Right kidney (tissue), 9 donors: Measurements from ENCODE around the gene VEGFD.

Source experiments
- DNase-seq: peaks from one replicate; pipeline ENCODE4 v3.0.0-alpha.2; 2016
- long read RNA-seq, 8 donors: transcript quantifications; one replicate each; lab custom pipeline, GENCODE V29; 2026

Gene VEGFD
- long read RNA-seq, donor 1, result 0 reads
- long read RNA-seq, donor 2, result 0 reads
- long read RNA-seq, donor 3, result 0 reads
- long read RNA-seq, donor 4, result 0 reads
- long read RNA-seq, donor 5, result 0 reads
- long read RNA-seq, donor 6, result 0 reads
- long read RNA-seq, donor 7, result 0 reads
- long read RNA-seq, donor 8, result 0 reads

DNA sequence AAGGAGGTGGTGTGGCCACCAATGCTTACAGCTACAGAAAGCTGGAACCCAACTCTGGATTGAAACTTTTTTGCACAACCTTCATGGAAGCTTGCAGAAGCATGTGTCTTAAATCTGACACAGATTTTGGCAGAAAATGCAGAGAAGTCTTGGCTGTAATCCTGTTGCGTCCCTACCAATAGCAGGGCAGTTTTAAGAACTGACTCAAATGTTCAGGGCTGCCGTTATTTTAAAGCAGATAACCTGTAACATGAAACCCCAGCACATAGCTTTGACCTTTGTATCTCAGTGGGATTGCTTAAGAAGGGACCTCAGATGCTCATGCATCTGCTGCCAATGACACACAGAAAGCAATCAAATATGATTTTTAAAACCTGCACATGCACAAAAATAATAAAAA is at the start of gene VEGFD:
Gene VEGFD (minus strand): TSS at position 110 of the 400 bp plus-strand sequence. CDS start 467 bp downstream, outside the sequence.
- DNase-seq, result no peak

DNA sequence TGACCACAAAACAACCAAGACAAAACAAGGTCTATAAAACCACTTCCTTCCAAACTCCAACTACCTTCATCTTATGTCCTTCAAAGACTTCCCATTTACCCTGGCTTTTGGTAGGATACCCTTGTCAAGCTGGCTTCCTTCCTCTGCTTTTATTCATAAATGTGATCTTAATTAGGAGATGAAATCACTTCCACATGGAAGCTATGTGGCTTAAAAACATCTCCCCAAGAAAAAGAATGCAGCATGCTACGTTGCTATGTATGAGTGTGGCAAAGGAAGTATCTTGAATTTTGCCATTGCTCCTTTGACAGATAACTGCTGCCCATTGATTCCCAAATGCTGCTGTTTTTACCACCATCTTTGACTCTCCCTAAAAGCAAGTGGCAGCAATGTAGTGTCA is 46.4 kb upstream of the VEGFD start:
- no peak for DNase-seq

- no peak for DNase-seq
These were observed 45.9 kb upstream of the VEGFD start for GRCh38 chrX:15430076-15430475.

DNA sequence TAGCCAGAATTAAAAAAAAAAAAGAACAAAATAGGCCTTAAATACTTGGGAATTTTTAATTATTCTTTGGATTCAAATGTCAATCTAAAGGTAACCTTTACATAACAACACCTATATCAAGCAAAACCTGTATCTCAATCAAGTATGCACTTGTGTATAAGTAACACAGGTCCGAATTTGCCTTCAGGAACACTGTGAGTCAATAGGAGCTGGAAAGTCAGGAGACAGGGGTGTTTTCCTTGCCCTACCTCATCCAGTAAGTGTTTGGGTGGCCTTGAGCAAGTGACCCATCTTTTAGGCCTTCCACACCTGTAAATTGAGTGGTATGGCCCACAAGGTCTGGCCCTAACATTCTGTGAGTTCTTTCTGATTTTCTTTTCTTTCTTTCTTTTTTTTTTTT is 40.8 kb upstream of the VEGFD start:
- no peak for DNase-seq

- DNase-seq, result no peak
These were observed 34.5 kb upstream of the VEGFD start for GRCh38 chrX:15418707-15419181.

- DNase-seq, result no peak
These were observed 34.0 kb upstream of the VEGFD start for GRCh38 chrX:15418041-15418706.

GRCh38 chrX:15416133-15416993 is 32.1 kb upstream of the VEGFD start:
- DNase-seq, result no peak

DNA sequence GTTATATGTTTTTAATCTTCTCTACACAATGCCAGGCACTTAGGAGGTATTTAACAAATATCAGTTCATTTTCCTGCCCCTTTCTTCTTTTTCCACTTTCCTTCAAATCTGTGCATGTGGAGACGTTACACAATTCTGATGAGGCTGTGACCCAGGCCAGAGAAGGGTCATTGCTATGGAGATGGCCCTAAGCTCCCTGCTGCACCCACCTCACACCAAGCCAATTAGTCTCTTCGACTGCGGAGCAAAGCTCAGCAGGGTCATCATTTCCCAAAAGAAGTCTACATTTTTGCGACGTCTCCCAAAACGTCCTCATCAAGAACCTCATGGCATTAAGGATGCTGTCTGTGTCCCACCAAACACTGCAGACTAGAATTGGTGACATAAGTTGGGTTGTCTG is 28.9 kb upstream of the VEGFD start:
- DNase-seq, result no peak

- no peak for DNase-seq
These were observed 26.7 kb upstream of the VEGFD start for GRCh38 chrX:15410947-15411346.

- no peak for DNase-seq
These were observed 26.2 kb upstream of the VEGFD start for GRCh38 chrX:15410430-15410829.

DNA sequence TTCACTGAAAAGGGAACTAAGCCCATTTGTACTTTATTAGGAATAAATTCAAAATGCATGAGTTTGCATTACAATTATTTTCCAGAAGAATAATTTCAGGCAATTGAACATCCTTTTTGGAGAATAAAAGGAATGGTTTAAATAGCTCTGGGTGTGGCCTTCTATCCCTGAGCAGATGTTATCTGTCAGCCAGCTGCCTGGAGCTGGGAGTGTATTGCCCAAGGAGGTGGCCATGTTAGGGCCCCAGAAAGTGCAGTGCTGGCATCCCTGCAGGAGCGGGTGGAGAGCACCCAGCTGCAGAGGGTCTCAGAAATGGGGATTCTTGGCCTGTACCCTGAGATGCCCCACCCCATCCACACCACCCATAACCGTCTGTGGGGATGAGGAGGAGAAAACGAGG is 21.6 kb upstream of the VEGFD start:
- DNase-seq, result no peak

DNA sequence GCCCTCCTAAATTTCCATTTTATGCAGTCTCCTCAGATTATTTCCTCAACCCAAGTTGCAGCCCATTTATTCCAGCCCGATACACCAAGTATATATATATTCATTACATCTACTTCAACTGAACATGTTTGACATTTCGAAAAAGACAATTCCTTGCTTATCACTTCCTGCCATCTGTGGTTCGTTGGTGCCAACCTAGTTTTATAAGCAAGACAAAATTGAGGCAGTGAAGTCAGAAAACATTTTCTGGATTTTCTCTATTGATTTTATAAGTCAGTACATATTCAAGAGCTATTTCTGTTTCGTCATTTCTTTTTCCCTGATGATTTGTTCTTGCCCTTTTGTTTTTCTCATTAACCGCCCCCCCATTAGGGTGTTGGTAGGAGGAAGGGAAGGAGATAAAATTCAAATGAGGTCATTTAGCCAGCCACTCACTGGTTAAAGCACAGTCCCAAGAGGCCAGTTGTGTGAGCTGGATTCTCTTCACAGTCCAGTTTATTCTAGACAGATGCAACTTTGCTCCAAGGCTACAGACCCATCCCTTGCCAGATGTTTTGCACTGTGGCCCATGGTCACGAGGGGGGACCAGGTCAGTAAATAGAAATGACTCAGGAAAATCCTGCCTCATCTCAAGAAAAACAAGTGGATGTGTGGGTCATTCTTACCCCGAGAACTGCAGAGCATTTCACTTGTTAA is 20.3 kb upstream of the VEGFD start:
- DNase-seq, result no peak

DNA sequence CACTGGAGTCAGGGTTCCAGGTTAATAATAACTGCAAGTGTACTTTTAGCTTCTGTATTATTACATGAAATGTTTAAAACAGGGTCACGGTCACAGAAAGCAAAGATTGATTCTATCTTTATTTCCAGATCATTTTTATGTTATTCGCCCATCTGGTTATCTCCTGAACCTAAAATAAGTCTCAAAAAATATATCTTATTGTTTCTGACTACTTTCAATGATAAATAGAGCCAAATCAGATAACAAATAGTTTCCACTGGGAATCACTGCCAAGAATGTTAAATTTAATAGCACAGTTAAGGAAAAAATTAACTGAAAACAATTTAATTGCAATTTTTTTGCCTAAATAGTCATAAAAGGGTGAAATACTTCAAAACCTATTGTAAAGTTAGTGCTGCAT is 17.2 kb upstream of the VEGFD start:
- no peak for DNase-seq

- no peak for DNase-seq
These were observed 15.8 kb upstream of the VEGFD start for GRCh38 chrX:15399962-15400391.

- no peak for DNase-seq
These were observed 14.7 kb upstream of the VEGFD start for GRCh38 chrX:15398874-15399273.

DNA sequence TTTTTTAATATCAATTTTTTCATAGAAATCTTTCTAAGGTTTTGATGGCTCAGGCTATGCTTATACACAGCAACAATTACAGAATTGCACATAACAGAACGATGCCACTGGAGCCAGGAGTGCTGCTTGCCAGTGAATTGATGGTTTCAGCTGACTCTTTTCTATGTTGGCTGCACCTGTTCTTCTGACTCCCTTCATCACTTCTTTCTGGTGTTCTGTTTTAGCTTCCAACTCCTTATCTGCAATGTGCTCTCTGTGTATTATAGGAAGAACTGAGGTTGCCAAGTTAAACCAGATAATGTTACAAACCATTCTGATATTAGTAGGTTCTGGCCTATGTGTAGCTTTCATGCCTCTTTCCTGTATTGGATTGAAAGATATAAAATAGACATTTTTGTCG is 11.6 kb upstream of the VEGFD start:
- no peak for DNase-seq

DNA sequence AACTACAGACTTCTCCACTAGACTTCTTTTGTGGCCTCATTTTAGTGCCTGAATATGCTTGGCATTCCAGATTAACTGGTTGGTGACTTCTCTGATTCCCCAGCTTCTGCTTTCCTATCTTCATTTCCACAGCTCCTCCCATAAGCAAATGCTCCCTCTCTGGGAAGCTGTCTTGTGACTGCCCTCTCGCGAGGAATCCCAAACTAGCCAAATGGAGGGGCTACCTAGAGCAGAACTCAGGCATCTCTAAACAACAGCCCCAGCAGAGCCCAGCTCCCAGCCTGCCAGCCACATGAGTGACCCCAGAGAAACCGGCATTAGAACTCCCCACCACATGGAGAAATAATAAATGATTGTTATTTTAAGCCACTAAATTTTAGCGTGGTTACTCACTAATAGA is 7.6 kb upstream of the VEGFD start:
- no peak for DNase-seq

DNA sequence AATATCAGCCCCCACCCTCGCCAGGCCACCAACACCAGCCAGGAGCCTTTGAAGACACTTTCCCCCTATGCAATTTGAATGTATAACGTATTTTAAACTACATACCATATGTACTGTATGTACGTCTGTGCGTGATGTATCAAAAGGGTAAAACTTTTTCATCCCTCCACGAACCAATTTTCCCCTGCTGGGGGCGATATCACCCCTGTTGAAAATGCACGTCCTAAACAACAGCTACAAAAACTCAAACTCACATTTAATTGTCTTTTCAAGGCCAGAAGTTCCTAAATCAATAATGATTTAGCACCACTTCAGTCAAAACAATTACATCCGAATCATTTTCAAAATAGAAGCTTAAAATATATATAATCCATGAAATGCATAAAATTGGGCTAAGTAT is 1.4 kb downstream of the VEGFD start:
- DNase-seq, result no peak

DNA sequence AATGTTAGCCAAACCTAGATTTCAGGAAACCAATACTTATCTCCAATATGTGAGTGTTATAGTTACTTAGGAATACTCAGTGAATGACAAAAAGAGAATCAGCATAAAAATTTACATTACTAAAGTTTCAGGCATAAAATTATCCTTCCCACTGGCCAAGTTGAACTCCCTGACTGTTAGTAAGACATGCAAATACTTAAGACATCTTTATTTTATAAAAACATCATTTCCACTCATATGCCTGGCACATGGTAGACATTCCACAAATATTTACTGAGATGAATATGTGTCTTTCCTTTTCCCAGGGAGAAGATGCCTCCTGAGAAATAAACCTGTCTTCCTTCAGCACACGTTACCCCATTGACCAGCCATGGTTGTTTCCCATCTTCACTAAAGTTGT is 7.3 kb downstream of the VEGFD start:
- DNase-seq, result no peak

- no peak for DNase-seq
These were observed 10.2 kb downstream of the VEGFD start for GRCh38 chrX:15373976-15374375.

DNA sequence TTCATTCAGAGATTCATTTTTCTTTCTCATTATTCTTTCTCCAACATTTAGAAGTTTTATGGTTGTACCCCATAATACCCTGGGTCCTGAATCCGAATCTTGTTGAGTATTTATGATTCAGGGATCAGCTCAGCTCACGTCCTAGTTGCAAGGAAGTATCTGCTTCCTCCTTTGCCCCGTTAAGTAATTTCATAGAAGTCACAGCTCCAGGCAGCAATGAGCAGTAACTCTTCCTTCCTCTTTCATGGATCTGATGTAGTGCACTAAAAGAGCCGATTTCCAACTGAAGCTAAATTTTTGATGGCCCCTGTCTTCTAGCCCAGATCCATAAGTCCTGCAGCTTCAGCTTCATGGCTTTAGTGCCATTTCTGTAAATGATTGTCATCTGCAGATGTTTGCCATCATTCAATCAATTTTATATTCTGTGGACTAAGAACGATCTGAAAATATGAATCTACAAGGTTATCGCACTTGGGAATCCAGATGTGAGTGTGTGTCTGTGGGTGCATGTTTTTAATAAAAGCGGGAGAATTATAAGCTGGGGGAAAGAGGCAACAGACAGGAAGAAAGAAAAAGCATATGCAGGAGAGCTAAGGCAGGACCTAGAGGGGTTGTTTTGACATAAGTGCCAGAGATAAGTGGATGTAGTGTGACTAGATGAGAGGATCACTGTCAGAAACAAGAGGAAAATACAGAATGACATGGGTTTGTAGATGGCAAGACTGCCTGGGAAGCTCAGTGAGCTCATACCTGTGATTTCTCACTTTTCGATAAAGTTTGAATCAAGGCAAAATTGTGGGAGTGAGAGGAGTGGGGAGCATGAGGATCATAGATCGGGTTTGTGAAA is 17.5 kb downstream of the VEGFD start:
- DNase-seq, result no peak

DNA sequence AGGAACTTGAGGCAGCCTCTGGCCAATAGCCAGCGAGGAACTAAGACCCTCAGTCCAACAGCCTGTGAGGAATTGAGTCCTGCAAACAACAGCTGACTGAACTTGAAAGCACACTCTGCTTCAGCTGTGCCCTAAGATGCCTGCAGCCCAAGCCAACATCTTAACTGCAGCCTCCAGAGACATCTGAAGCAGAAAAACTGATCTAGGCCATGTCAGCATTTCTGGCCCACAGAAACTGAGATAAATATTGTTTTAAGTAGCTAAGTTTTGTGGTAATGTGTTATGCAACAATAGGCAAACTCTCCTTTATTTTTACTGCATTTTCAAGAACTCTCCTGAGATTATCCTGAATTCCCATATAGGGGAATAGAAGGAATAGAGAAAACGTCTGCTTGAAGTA is 24.5 kb downstream of the VEGFD start:
- DNase-seq, result no peak
